Parathyroid adenoma (tissue), 2 donors: ENCODE measurements around the gene TGM5.

ENCODE experiments used
- H2AFZ ChIP-seq: fragments of 300-600 bp; sonication (generic); one replicate; pipeline ENCODE4 v1.7.0; 2017; ENCODE audit warnings: antibody characterized with exemption, mild to moderate bottlenecking
- H3K27ac ChIP-seq: fragments of 300-600 bp; sonication (generic); one replicate; pipeline ENCODE4 v1.7.0; 2017
- H3K27me3 ChIP-seq: fragments of 300-600 bp; sonication (generic); one replicate; pipeline ENCODE4 v1.7.0; 2017; ENCODE audit warnings: low read length; ENCODE audit not compliant: control insufficient read depth, insufficient read depth
- H3K36me3 ChIP-seq: fragments of 300-600 bp; sonication (generic); one replicate; pipeline ENCODE4 v1.7.0; 2017; ENCODE audit warnings: low read length; ENCODE audit not compliant: control insufficient read depth, insufficient read depth
- H3K4me1 ChIP-seq: fragments of 300-600 bp; sonication (generic); one replicate; pipeline ENCODE4 v1.7.0; 2017; ENCODE audit warnings: control low read depth
- H3K4me2 ChIP-seq: fragments of 300-600 bp; sonication (generic); one replicate; pipeline ENCODE4 v1.7.0; 2017; ENCODE audit warnings: low read length
- H3K4me3 ChIP-seq: fragments of 300-600 bp; sonication (generic); one replicate; pipeline ENCODE4 v1.7.0; 2017; ENCODE audit warnings: low read depth, low read length
- H3K79me2 ChIP-seq: fragments of 300-600 bp; sonication (generic); one replicate; pipeline ENCODE4 v1.7.0; 2017; ENCODE audit warnings: control low read depth
- H3K9ac ChIP-seq: fragments of 300-600 bp; sonication (generic); one replicate; pipeline ENCODE4 v1.7.0; 2017; ENCODE audit warnings: mild to moderate bottlenecking
- H3K9me3 ChIP-seq: fragments of 300-600 bp; sonication (generic); one replicate; pipeline ENCODE4 v1.7.0; 2017; ENCODE audit warnings: low read length; ENCODE audit not compliant: control insufficient read depth
- TF ChIP-seq, protein P1 (sequence below): fragments of 300-600 bp; sonication (generic); IDR thresholded peaks from one replicate; pipeline ENCODE4 v1.7.0; 2017; ENCODE audit warnings: antibody characterized with exemption, mild to moderate bottlenecking
- donor health status: primary hyperparathyroidism.

TGM5 gene

DNA sequence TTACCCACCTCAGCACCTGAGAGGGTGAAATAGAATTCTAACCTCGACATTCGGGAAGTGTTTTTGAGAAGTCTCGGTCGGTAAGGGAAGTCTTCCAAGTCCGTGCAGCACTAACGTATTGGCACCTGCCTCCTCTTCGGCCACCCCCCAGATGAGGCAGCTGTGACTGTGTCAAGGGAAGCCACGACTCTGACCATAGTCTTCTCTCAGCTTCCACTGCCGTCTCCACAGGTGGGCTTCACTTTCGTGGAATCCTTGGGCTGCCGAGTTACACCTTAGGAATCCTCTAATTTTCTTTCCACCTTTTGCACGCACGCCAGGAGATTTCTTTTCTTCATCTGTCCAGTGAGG lies 80.8 kb downstream of the TGM5 start:
- Histone ChIP-seq H3K9me3 (no peaks in the 10 kb centered on the region), H3K27me3 (no peaks in the 10 kb centered on the region), H3K27ac (peak overlapping the region; percentile 78), H3K9ac (peak overlapping the region; percentile 89), H3K79me2 (no peaks in the 10 kb centered on the region), H3K36me3 (no peaks in the 10 kb centered on the region), H3K4me3 (peak overlapping the region; percentile 89), H2AFZ (peak overlapping the region; percentile 91), H3K4me1 (no peaks in the 10 kb centered on the region), H3K4me2 (peak overlapping the region; percentile 88)
- TF ChIP-seq, protein P1, sequence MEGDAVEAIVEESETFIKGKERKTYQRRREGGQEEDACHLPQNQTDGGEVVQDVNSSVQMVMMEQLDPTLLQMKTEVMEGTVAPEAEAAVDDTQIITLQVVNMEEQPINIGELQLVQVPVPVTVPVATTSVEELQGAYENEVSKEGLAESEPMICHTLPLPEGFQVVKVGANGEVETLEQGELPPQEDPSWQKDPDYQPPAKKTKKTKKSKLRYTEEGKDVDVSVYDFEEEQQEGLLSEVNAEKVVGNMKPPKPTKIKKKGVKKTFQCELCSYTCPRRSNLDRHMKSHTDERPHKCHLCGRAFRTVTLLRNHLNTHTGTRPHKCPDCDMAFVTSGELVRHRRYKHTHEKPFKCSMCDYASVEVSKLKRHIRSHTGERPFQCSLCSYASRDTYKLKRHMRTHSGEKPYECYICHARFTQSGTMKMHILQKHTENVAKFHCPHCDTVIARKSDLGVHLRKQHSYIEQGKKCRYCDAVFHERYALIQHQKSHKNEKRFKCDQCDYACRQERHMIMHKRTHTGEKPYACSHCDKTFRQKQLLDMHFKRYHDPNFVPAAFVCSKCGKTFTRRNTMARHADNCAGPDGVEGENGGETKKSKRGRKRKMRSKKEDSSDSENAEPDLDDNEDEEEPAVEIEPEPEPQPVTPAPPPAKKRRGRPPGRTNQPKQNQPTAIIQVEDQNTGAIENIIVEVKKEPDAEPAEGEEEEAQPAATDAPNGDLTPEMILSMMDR, result peak; percentile 1

DNA sequence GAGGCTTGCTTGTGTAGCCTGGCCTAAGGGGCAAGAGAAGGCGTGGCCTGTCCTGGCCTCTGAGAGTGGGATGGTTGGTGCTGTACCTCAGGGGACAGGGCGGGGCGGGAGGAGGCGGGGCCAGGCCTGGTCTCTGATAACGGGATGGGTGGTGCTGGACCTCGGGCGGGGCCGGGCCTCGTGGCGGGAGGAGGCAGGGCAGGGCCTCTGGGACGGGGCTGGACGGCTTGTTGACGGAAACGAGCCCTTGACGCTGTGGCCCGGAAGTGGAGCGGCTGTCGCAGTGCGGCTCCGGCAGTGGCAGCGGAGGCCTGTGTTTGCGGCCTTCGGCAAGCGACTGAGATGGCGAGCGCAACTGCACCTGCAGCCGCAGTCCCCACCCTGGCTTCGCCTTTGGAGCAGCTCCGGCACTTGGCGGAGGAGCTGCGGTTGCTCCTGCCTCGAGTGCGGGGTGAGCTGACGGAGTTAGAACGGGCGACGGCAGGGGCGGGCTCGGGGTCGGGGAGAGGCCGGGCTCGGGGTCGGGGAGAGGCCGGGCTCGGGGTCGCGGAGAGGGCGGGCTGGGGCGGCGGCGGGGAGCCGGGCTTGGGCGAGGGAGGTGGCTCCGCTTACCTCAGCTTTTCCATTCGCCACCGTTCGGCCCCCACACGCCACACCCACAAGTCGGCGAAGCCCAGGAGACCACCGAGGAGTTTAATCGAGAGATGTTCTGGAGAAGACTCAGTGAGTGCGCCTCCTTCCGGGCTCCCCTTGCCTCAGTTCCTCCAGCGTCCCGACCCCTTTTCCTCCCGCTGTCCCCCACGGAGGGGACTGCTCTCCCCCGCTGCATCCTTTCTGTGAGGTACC lies 81.3 kb downstream of the TGM5 start, which contains the start of gene CCNDBP1:
Gene CCNDBP1, plus strand, starts transcription at position 247 of the 846 bp plus-strand sequence. Its CDS starts 96 bp downstream, at position 343.
- H3K4me3 ChIP-seq, result peak within 1 kb of the TSS; percentile 89
- peak within 1 kb of the TSS; percentile 88 for H3K4me2 ChIP-seq
- no peaks in the 10 kb centered on the region for H3K4me1 ChIP-seq
- H3K9me3 ChIP-seq, result no peaks in the 10 kb centered on the region
- peak within 1 kb of the TSS; percentile 91 for H2AFZ ChIP-seq
- TF ChIP-seq, protein P1, result peak; percentile 28
- H3K79me2 ChIP-seq, result no peaks in the 10 kb centered on the region
- H3K27me3 ChIP-seq, result no peaks in the 10 kb centered on the region
- peak within 1 kb of the TSS; percentile 89 for H3K9ac ChIP-seq
- H3K36me3 ChIP-seq, result no peaks in the 10 kb centered on the region
- peak within 1 kb of the TSS; percentile 78 for H3K27ac ChIP-seq

DNA sequence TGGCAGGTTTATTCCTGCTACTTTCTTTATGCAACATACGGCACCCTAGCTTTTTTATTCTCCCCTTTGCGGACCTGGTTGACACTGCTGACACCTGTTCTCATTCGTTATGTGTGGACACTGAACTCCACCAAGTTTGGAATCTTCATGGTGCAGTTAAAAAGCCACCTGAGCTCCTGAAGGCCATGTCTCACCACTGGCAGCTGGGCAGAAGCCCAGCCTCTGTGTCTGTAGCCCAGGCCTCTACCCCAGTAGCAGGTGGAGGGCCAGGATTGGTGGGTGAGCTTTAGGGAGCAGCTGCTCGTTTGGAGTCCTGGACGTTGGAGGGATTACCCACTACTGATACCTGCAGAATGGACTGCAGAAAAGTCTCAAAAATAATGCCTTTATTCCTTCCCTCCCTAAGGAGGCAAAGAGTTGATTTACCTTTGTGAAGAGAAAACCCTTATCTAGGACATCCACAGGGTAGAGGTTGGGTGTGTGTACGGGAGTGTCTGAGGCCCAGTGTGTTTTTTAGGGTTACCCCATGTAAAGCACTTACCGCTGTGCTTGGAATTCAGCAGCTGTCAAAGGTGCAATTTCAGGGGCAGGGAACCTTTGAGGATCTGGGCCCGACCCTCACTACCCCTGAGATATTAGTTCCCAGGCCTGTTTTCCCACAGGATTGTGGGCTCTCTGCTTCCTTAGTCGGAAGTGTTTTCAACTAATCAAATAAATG lies 82.2 kb downstream of the TGM5 start:
- peak overlapping the region; percentile 91 for H2AFZ ChIP-seq
- H3K27me3 ChIP-seq, result no peaks in the 10 kb centered on the region
- H3K4me3 ChIP-seq, result peak overlapping the region; percentile 89
- TF ChIP-seq, protein P1, result no peak
- H3K9ac ChIP-seq, result no peak overlapping the region
- H3K79me2 ChIP-seq, result no peaks in the 10 kb centered on the region
- H3K27ac ChIP-seq, result peak overlapping the region; percentile 78
- no peaks in the 10 kb centered on the region for H3K36me3 ChIP-seq
- H3K4me1 ChIP-seq, result no peaks in the 10 kb centered on the region
- H3K4me2 ChIP-seq, result no peak overlapping the region
- H3K9me3 ChIP-seq, result no peaks in the 10 kb centered on the region

DNA sequence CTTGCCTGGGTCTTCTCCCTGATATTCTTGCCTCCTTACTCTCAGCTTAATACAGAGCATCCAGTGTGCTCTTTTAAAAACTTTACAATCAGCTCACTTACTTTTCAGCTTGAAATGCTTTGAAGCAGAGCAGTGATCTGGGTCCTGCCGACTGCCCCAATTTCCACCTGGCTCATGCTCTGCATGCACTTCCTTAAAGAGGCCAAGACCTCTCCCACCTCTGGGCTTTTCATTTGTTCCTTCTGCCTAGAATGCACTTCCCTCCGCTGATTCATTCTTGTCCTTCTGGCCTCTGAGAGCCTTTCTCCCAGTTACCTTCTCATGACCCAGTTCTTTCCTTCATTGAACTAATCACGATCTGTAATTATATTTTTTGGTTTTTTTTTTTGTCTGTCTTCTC lies 83.5 kb downstream of the TGM5 start:
- TF ChIP-seq, protein P1, result no peak

More for the DNA sequence above, 83.5 kb downstream of the TGM5 start:
- no peaks in the 10 kb centered on the region for H3K36me3 ChIP-seq
- H3K79me2 ChIP-seq, result no peaks in the 10 kb centered on the region
- H3K27ac ChIP-seq, result no peak overlapping the region
- H3K9me3 ChIP-seq, result no peaks in the 10 kb centered on the region
- no peak overlapping the region for H3K9ac ChIP-seq
- H3K4me1 ChIP-seq, result no peaks in the 10 kb centered on the region
- no peak overlapping the region for H3K4me2 ChIP-seq
- no peaks in the 10 kb centered on the region for H3K27me3 ChIP-seq
- no peak overlapping the region for H2AFZ ChIP-seq
- H3K4me3 ChIP-seq, result no peak overlapping the region
